ENCODE data around the gene MCOLN3.
"Not testable (repeated sequence)": the region's sequence is repeated elsewhere in the genome, so short reads cannot be mapped to it uniquely, and the experiment has no call there.

The MCOLN3 gene

GRCh38 chr1:84988588-84988987, 59.7 kb downstream of the MCOLN3 start:
- no peaks in the 10 kb centered on the region for H3K27me3 ChIP-seq (replicated peaks; ENCODE audit: control insufficient read depth, insufficient read depth, low read length)
- no peak for TF ChIP-seq CTCF (IDR thresholded peaks at IDR 0.05; ENCODE audit: insufficient read depth, low read length, poor library complexity, severe bottlenecking)
- peaks cover 1% of the 10 kb centered on the region; the same call in 1 of the 2 replicates for H3K36me3 ChIP-seq (ENCODE audit: control insufficient read depth, insufficient read depth, low read length)
- peak overlapping the region; percentile 17 for H3K4me3 ChIP-seq (replicated peaks; ENCODE audit: low read depth, low read length)
- peak; percentile 41 for DNase-seq (ENCODE audit: extremely low read depth, insufficient read length)

- DNase-seq (ENCODE audit: extremely low read depth, insufficient read length); H3K36me3 ChIP-seq (ENCODE audit: control insufficient read depth, insufficient read depth, low read length); H3K27me3 ChIP-seq (replicated peaks; ENCODE audit: control insufficient read depth, insufficient read depth, low read length); H3K4me3 ChIP-seq (replicated peaks; ENCODE audit: low read depth, low read length): not testable (repeated sequence)
These were observed 61.7 kb downstream of the MCOLN3 start for GRCh38 chr1:84986561-84986960.

GRCh38 chr1:84985365-84985764, 62.9 kb downstream of the MCOLN3 start:
- Histone ChIP-seq H3K4me3 (replicated peaks; ENCODE audit: low read depth, low read length) (no peak overlapping the region), H3K36me3 (ENCODE audit: control insufficient read depth, insufficient read depth, low read length) (peaks cover 1% of the 10 kb centered on the region; the same call in 1 of the 2 replicates), H3K27me3 (replicated peaks; ENCODE audit: control insufficient read depth, insufficient read depth, low read length) (no peaks in the 10 kb centered on the region)
- no peak for DNase-seq (ENCODE audit: extremely low read depth, insufficient read length)
- TF ChIP-seq CTCF (IDR thresholded peaks at IDR 0.05; ENCODE audit: insufficient read depth, low read length, poor library complexity, severe bottlenecking): no peak

- no peak for TF ChIP-seq CTCF (IDR thresholded peaks at IDR 0.05; ENCODE audit: insufficient read depth, low read length, poor library complexity, severe bottlenecking)
- DNase-seq (ENCODE audit: extremely low read depth, insufficient read length): no peak
- no peak overlapping the region for H3K4me3 ChIP-seq (replicated peaks; ENCODE audit: low read depth, low read length)
These were observed 65.9 kb downstream of the MCOLN3 start for GRCh38 chr1:84982395-84982794.

GRCh38 chr1:84975035-84975434, 73.3 kb downstream of the MCOLN3 start:
- no peaks in the 10 kb centered on the region for H3K27me3 ChIP-seq (replicated peaks; ENCODE audit: control insufficient read depth, insufficient read depth, low read length)

More at GRCh38 chr1:84982395-84982794, 65.9 kb downstream of the MCOLN3 start:
- H3K27me3 ChIP-seq (replicated peaks; ENCODE audit: control insufficient read depth, insufficient read depth, low read length): no peaks in the 10 kb centered on the region
- H3K36me3 ChIP-seq (ENCODE audit: control insufficient read depth, insufficient read depth, low read length): peaks cover 1% of the 10 kb centered on the region; the same call in 1 of the 2 replicates

More at GRCh38 chr1:84975035-84975434, 73.3 kb downstream of the MCOLN3 start:
- Histone ChIP-seq H3K4me3 (replicated peaks; ENCODE audit: low read depth, low read length) (no peak overlapping the region; the same call in 1 of the 2 replicates), H3K36me3 (ENCODE audit: control insufficient read depth, insufficient read depth, low read length) (no peaks in the 10 kb centered on the region)
- DNase-seq (ENCODE audit: extremely low read depth, insufficient read length): no peak
- TF ChIP-seq CTCF (IDR thresholded peaks at IDR 0.05; ENCODE audit: insufficient read depth, low read length, poor library complexity, severe bottlenecking): no peak
